GM23338 (cell line): Measurements from ENCODE around the gene TRABD2A. TPM values are rescaled to one million over a fixed set of nuclear protein-coding genes. Genes with fewer than 3 reads are reported as not detected.

ENCODE experiments used
- ATAC-seq: fragments of 200-7000 bp; cut with Tn5 transposase; 3 replicates; pipeline ENCODE4 v1.9.1; 2020
- DNase-seq: peaks from one replicate; pipeline ENCODE4 v3.0.0-alpha.2; 2015; ENCODE audit warnings: low spot score
- H2AFZ ChIP-seq: fragments of 200-600 bp; sonication (generic); 2 replicates; pipeline ENCODE4 v1.8.0; 2016; ENCODE audit warnings: antibody characterized with exemption, mild to moderate bottlenecking, moderate library complexity
- H3F3A ChIP-seq: fragments of 200-600 bp; sonication (generic); replicated peaks from 2 replicates; pipeline ENCODE4 v1.8.0; 2017; ENCODE audit warnings: antibody characterized with exemption, mixed run types, low read depth
- H3K27ac ChIP-seq: fragments of 200-600 bp; sonication (generic); 2 replicates; pipeline ENCODE4 v1.6.1; 2016; ENCODE audit warnings: low read depth
- H3K27me3 ChIP-seq: fragments of 200-600 bp; sonication (generic); 2 replicates; pipeline ENCODE4 v1.8.0; 2016; ENCODE audit warnings: mild to moderate bottlenecking, mixed run types, moderate library complexity; ENCODE audit not compliant: insufficient read depth
- H3K36me3 ChIP-seq: fragments of 200-600 bp; sonication (generic); 2 replicates; pipeline ENCODE4 v1.8.0; 2016; ENCODE audit warnings: mild to moderate bottlenecking; ENCODE audit not compliant: insufficient read depth
- H3K4me1 ChIP-seq: fragments of 200-600 bp; sonication (generic); 2 replicates; pipeline ENCODE4 v1.8.0; 2016; ENCODE audit warnings: mild to moderate bottlenecking, moderate library complexity; ENCODE audit not compliant: insufficient read depth
- H3K4me2 ChIP-seq: fragments of 200-600 bp; sonication (generic); 2 replicates; pipeline ENCODE4 v1.7.1; 2017; ENCODE audit warnings: mixed run types
- H3K4me3 ChIP-seq: fragments of 200-600 bp; sonication (generic); 2 replicates; pipeline ENCODE4 v1.6.1; 2016; ENCODE audit warnings: mixed run types
- H3K79me2 ChIP-seq: fragments of 200-600 bp; sonication (generic); replicated peaks from 2 replicates; pipeline ENCODE4 v1.8.0; 2017; ENCODE audit warnings: mild to moderate bottlenecking; ENCODE audit not compliant: insufficient read depth
- H3K9me2 ChIP-seq: fragments of 200-600 bp; sonication (generic); 2 replicates; pipeline ENCODE4 v1.8.0; 2017; ENCODE audit not compliant: insufficient read depth
- H4K20me1 ChIP-seq: fragments of 200-600 bp; sonication (generic); replicated peaks from 2 replicates; pipeline ENCODE4 v1.8.0; 2017; ENCODE audit warnings: mild to moderate bottlenecking; ENCODE audit not compliant: insufficient read depth
- H3K27ac Mint-ChIP-seq: 2 replicates; pipeline ENCODE4 v1.8.0; 2020; ENCODE audit warnings: inconsistent platforms, mild to moderate bottlenecking, moderate library complexity, mixed read lengths
- H3K27me3 Mint-ChIP-seq: 3 replicates; pipeline ENCODE4 v1.8.0; 2022; ENCODE audit warnings: low read depth, mild to moderate bottlenecking, moderate library complexity, mixed read lengths, inconsistent platforms; ENCODE audit not compliant: insufficient read depth, poor library complexity
- H3K36me3 Mint-ChIP-seq: 3 replicates; pipeline ENCODE4 v1.8.0; 2021; ENCODE audit warnings: low read depth, mild to moderate bottlenecking, inconsistent platforms, moderate library complexity, mixed read lengths
- H3K4me1 Mint-ChIP-seq: 3 replicates; pipeline ENCODE4 v1.8.0; 2020; ENCODE audit warnings: mild to moderate bottlenecking, inconsistent platforms, mixed read lengths
- H3K4me3 Mint-ChIP-seq: 3 replicates; pipeline ENCODE4 v1.8.0; 2021; ENCODE audit warnings: moderate library complexity, mild to moderate bottlenecking, inconsistent platforms, mixed read lengths
- H3K9me3 Mint-ChIP-seq: 3 replicates; pipeline ENCODE4 v1.8.0; 2020; ENCODE audit warnings: moderate library complexity, mild to moderate bottlenecking, inconsistent platforms, mixed read lengths
- CREB1 ChIP-seq: fragments of 250-450 bp; sonication (Bioruptor Pico); IDR thresholded peaks from 2 replicates; pipeline ENCODE4 v1.5.0; 2020; ENCODE audit warnings: low read depth, mild to moderate bottlenecking, moderate library complexity
- CTCF ChIP-seq, 2 experiments: fragments of 200-600 bp in 1 of 2; sonication (generic) in 1 of 2; conservative IDR thresholded peaks; 2 replicates each; pipeline versions ENCODE4 v1.5.1 to v1.6.1; 2016 to 2017; ENCODE audit warnings: antibody characterized with exemption in 2 of 2, low read depth in 2 of 2, mild to moderate bottlenecking in 2 of 2, moderate library complexity in 1 of 2
- ETS1 ChIP-seq: IDR thresholded peaks from 2 replicates; pipeline ENCODE4 v1.6.1; 2016; ENCODE audit warnings: antibody characterized with exemption
- EZH2 ChIP-seq: fragments of 200-600 bp; sonication (generic); IDR thresholded peaks from one replicate; pipeline ENCODE4 v1.8.0; 2017; ENCODE audit warnings: antibody characterized with exemption, mild to moderate bottlenecking, low read depth; ENCODE audit not compliant: unreplicated experiment
- EZH2phosphoT487 ChIP-seq: fragments of 200-600 bp; sonication (generic); IDR thresholded peaks from one replicate; pipeline ENCODE4 v1.8.1; 2018; ENCODE audit warnings: antibody characterized with exemption; ENCODE audit not compliant: unreplicated experiment
- JUNB ChIP-seq: IDR thresholded peaks from one replicate; pipeline ENCODE4 v1.6.1; 2016; ENCODE audit warnings: antibody characterized with exemption; ENCODE audit not compliant: unreplicated experiment
- NANOG ChIP-seq: IDR thresholded peaks from 2 replicates; pipeline ENCODE4 v1.6.1; 2016; ENCODE audit warnings: antibody characterized with exemption, borderline replicate concordance
- POLR2AphosphoS5 ChIP-seq: IDR thresholded peaks from 2 replicates; pipeline ENCODE4 v1.6.1; 2016; ENCODE audit warnings: antibody characterized with exemption, low read depth
- STAT1 ChIP-seq: IDR thresholded peaks from one replicate; pipeline ENCODE4 v1.6.1; 2016; ENCODE audit warnings: antibody characterized with exemption; ENCODE audit not compliant: unreplicated experiment
- ZNF114 ChIP-seq: fragments of 250-450 bp; sonication (Bioruptor Pico); IDR thresholded peaks from 2 replicates; pipeline ENCODE4 v1.5.0; 2020; ENCODE audit warnings: mild to moderate bottlenecking, moderate library complexity
- ZNF331 ChIP-seq: fragments of 250-450 bp; sonication (Bioruptor Pico); IDR thresholded peaks from 2 replicates; pipeline ENCODE4 v1.5.0; 2020; ENCODE audit warnings: low read depth, mild to moderate bottlenecking, moderate library complexity
- ZNF462 ChIP-seq: fragments of 250-450 bp; sonication (Bioruptor Pico); IDR thresholded peaks from 2 replicates; pipeline ENCODE4 v1.5.0; 2020; ENCODE audit warnings: mild to moderate bottlenecking, moderate library complexity
- polyA plus RNA-seq: library from polyadenylated mRNA; unstranded; fragments of >200 nt; fragmentation: Nextera tagmentation; extraction: Ambion mirVana; gene quantifications from 2 replicates; pipeline ENCODE4 v1.2.1, GENCODE V29; 2016
- total RNA-seq: library from RNA; depleted of rRNA; stranded (reverse); fragments of >200 nt; shearing (Covaris generic); gene quantifications from 2 replicates; pipeline ENCODE4 v1.2.3, GENCODE V29; 2014
- TF ChIP-seq, protein P1 (sequence below): IDR thresholded peaks from one replicate; pipeline ENCODE4 v1.6.1; 2018; ENCODE audit warnings: antibody characterized with exemption; ENCODE audit not compliant: unreplicated experiment

TRABD2A gene
- total and polyA plus RNA-seq, 2 experiments from 2014 or later: 5.5 to 12.1 TPM

GRCh38 chr2:84866122-84866521 lies 14.8 kb downstream of the TRABD2A start:
- no peaks in the 10 kb centered on the region for H3K9me2 ChIP-seq
- H3K36me3 ChIP-seq: no peaks in the 10 kb centered on the region
- no peaks in the 10 kb centered on the region; the same call in 1 of the 2 replicates for H4K20me1 ChIP-seq
- DNase-seq (no peak), ATAC-seq (no peak)
- no peak overlapping the region for H3K27ac Mint-ChIP-seq
- no peak overlapping the region for H3K4me2 ChIP-seq
- peaks cover 10% of the 10 kb centered on the region for H3K4me1 Mint-ChIP-seq
- no peaks in the 10 kb centered on the region for H3K27me3 ChIP-seq
- no peaks in the 10 kb centered on the region for H3K79me2 ChIP-seq
- no peaks in the 10 kb centered on the region for H3K36me3 Mint-ChIP-seq
- H3K4me3 ChIP-seq: no peak overlapping the region
- no peak for TF ChIP-seq CTCF (conservative IDR thresholded peaks at IDR 0.05; ENCODE audit: low read depth in 2 of 2)
- no peak for TF ChIP-seq POLR2AphosphoS5
- no peak for TF ChIP-seq EZH2
- TF ChIP-seq STAT1: no peak
- no peak for TF ChIP-seq ZNF114 (CRISPR knock-in tag)
- TF ChIP-seq JUNB: no peak
- no peak for TF ChIP-seq CREB1 (CRISPR knock-in tag)
- TF ChIP-seq ETS1: no peak
- no peak for TF ChIP-seq ZNF462
- TF ChIP-seq EZH2phosphoT487: no peak
- TF ChIP-seq NANOG: no peak
- TF ChIP-seq ZNF331 (CRISPR knock-in tag): no peak
- TF ChIP-seq, protein P1, sequence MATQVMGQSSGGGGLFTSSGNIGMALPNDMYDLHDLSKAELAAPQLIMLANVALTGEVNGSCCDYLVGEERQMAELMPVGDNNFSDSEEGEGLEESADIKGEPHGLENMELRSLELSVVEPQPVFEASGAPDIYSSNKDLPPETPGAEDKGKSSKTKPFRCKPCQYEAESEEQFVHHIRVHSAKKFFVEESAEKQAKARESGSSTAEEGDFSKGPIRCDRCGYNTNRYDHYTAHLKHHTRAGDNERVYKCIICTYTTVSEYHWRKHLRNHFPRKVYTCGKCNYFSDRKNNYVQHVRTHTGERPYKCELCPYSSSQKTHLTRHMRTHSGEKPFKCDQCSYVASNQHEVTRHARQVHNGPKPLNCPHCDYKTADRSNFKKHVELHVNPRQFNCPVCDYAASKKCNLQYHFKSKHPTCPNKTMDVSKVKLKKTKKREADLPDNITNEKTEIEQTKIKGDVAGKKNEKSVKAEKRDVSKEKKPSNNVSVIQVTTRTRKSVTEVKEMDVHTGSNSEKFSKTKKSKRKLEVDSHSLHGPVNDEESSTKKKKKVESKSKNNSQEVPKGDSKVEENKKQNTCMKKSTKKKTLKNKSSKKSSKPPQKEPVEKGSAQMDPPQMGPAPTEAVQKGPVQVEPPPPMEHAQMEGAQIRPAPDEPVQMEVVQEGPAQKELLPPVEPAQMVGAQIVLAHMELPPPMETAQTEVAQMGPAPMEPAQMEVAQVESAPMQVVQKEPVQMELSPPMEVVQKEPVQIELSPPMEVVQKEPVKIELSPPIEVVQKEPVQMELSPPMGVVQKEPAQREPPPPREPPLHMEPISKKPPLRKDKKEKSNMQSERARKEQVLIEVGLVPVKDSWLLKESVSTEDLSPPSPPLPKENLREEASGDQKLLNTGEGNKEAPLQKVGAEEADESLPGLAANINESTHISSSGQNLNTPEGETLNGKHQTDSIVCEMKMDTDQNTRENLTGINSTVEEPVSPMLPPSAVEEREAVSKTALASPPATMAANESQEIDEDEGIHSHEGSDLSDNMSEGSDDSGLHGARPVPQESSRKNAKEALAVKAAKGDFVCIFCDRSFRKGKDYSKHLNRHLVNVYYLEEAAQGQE: no peak
- H3K27ac ChIP-seq: no peak overlapping the region
- no peaks in the 10 kb centered on the region for H3F3A ChIP-seq
- no peak overlapping the region for H2AFZ ChIP-seq
- no peak overlapping the region for H3K4me3 Mint-ChIP-seq
- H3K27me3 Mint-ChIP-seq: peaks cover 3% of the 10 kb centered on the region
- H3K9me3 Mint-ChIP-seq: no peaks in the 10 kb centered on the region; the same call in 2 of the 3 replicates
- peaks cover 5% of the 10 kb centered on the region; the same call in 1 of the 2 replicates for H3K4me1 ChIP-seq
